ENCODE results near the gene KRTAP12-3.

- TF ChIP-seq TAF1 (IDR thresholded peaks at IDR 0.05; ENCODE audit: low read depth) (no peak), YY1 (IDR thresholded peaks at IDR 0.05; ENCODE audit: low read depth) (no peak), NFIC (IDR thresholded peaks at IDR 0.05) (no peak), TCF12 (IDR thresholded peaks at IDR 0.05; ENCODE audit: low read depth) (no peak), MAX (IDR thresholded peaks at IDR 0.05) (no peak), FOXM1 (IDR thresholded peaks at IDR 0.05; ENCODE audit: borderline replicate concordance, low read depth) (no peak), CREB1 (IDR thresholded peaks at IDR 0.05; ENCODE audit: low read depth) (no peak), EGR1 (IDR thresholded peaks at IDR 0.05) (no peak), CEBPB (IDR thresholded peaks at IDR 0.05) (no peak), EP300 (IDR thresholded peaks at IDR 0.05; ENCODE audit: borderline replicate concordance) (no peak), RAD21 (IDR thresholded peaks at IDR 0.05; ENCODE audit: low read depth) (no peak), REST (IDR thresholded peaks at IDR 0.05; ENCODE audit: low read depth) (no peak), TEAD4 (IDR thresholded peaks at IDR 0.05) (no peak), USF1 (IDR thresholded peaks at IDR 0.05) (no peak)
Observed at GRCh38 chr21:44613386-44614155, 44.2 kb upstream of the KRTAP12-3 start.

Measured in Ishikawa (cell line).